Body of pancreas (tissue), 4 donors: Measurements from ENCODE around the gene CLEC2D. TPM values are rescaled to one million over a fixed set of nuclear protein-coding genes. Genes with fewer than 3 reads are reported as not detected.
"Not testable (repeated sequence)": the region's sequence is repeated elsewhere in the genome, so short reads cannot be mapped to it uniquely, and the experiment has no call there.

Experiments
- ATAC-seq: fragments of 150-250 bp; one replicate; pipeline ENCODE4 v1.9.1; 2016
- DNase-seq, 4 donors: peaks; one replicate each; pipeline ENCODE4 v3.0.0-alpha.2; 2019
- H3K27ac ChIP-seq, 4 donors: fragments of 200-600 bp; sonication (generic); 1 replicate in 3 of 4; 2 replicates in 1 of 4; pipeline versions ENCODE4 v1.5.1 to v1.6.1; 2016 to 2019; ENCODE audit warnings: mild to moderate bottlenecking in 1 of 4, mixed read lengths in 1 of 4, moderate library complexity in 1 of 4
- H3K27me3 ChIP-seq, 2 donors: fragments of 200-600 bp; sonication (generic); one replicate each; pipeline ENCODE4 v1.6.0; 2016; ENCODE audit warnings: mild to moderate bottlenecking in 1 of 2
- H3K36me3 ChIP-seq, 2 donors: fragments of 200-600 bp; sonication (generic); replicated peaks in 1 of 2; 2 replicates each; pipeline ENCODE4 v1.5.1; 2016; ENCODE audit warnings: low read depth in 2 of 2; ENCODE audit not compliant: insufficient read depth in 1 of 2
- H3K4me1 ChIP-seq: fragments of 200-600 bp; sonication (generic); one replicate; pipeline ENCODE4 v1.6.0; 2016
- H3K4me3 ChIP-seq, 2 donors: fragments of 200-600 bp; sonication (generic); 1 replicate in 1 of 2; 2 replicates in 1 of 2; pipeline ENCODE4 v1.5.1; 2016 to 2019
- H3K9me3 ChIP-seq, 3 donors: fragments of 200-600 bp; sonication (generic); 1 replicate in 2 of 3; 2 replicates in 1 of 3; pipeline ENCODE4 v1.5.1; 2016
- CTCF ChIP-seq, 7 experiments: fragments of 450-650 bp in 4 of 7; fragments of 200-600 bp in 3 of 7; sonication (generic) in 3 of 7; IDR thresholded peaks; one replicate each; pipeline ENCODE4 v1.5.1; 2016 to 2019; ENCODE audit warnings: antibody characterized with exemption in 7 of 7
- POLR2A ChIP-seq, 3 donors: fragments of 450-650 bp; IDR thresholded peaks; one replicate each; pipeline ENCODE4 v1.6.1; 2016; ENCODE audit warnings: antibody characterized with exemption in 3 of 3, mild to moderate bottlenecking in 2 of 3
- WGBS, 2 donors: methylation state at CpG; one replicate each; pipeline ENCODE4 v1.1.5; 2017; 5-methylcytosine and 5-hydroxymethylcytosine counted together
- intact Hi-C: fragments of 100-400 bp; cut with DNase I; formaldehyde crosslinking; loops from one replicate; pipeline ENCODE4 v1.15.1; 2023
- total RNA-seq, 2 donors: library from RNA; depleted of rRNA; stranded (reverse); fragments of >200 nt; gene quantifications; one replicate each; pipeline ENCODE4 v1.1.0, GENCODE V29; 2016

The CLEC2D gene
- total RNA-seq, 2 donors from 2014 or later, result 5.3 to 7.5 TPM

DNA sequence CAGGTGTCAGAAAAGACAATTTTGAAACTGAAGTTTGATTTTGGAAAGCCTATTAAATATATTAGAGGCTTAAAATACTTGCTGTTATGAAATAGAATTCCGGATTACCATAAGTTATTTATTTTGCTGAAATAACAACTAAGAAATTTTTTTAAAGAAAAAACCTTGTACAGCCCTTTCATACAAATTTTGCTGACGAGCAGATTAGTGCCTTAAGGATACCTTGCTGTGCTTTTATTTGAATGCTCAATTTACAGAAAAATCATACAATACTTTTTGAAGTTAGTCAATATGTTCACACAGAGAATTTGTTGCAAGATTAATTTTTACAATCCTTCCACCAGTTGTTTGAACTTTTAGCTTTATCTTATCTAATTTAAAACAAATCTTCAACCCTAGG lies 29.5 kb upstream of the CLEC2D start:
- Histone ChIP-seq H3K9me3 (no peaks in the 10 kb centered on the region), H3K27me3 (no peaks in the 10 kb centered on the region), H3K4me3 (no peak overlapping the region), H3K4me1 (no peaks in the 10 kb centered on the region), H3K36me3 (no peaks in the 10 kb centered on the region), H3K27ac (no peak overlapping the region)
- ATAC-seq, result no peak
- intact Hi-C loops, result no loop called here
- DNase-seq, result no peak
- TF ChIP-seq POLR2A (IDR thresholded peaks at IDR 0.05), result no peak
- TF ChIP-seq CTCF (IDR thresholded peaks at IDR 0.05), result no peak
- 84 to 87% methylated on average over 2 of the region's 2 CpGs for WGBS, 2 donors

GRCh38 chr12:9642606-9643265 lies 26.8 kb upstream of the CLEC2D start:
- 77 to 92% methylated on average over 13 to 15 of the region's 15 CpGs for WGBS, 2 donors
- Histone ChIP-seq H3K36me3 (no peaks in the 10 kb centered on the region), H3K9me3 (no peaks in the 10 kb centered on the region), H3K4me3 (no peak overlapping the region), H3K4me1 (no peaks in the 10 kb centered on the region), H3K27ac (no peak overlapping the region), H3K27me3 (no peaks in the 10 kb centered on the region)
- no peak for TF ChIP-seq CTCF (IDR thresholded peaks at IDR 0.05)
- no peak for TF ChIP-seq POLR2A (IDR thresholded peaks at IDR 0.05)
- intact Hi-C loops, result no loop called here
- no peak for ATAC-seq
- DNase-seq, result no peak

DNA sequence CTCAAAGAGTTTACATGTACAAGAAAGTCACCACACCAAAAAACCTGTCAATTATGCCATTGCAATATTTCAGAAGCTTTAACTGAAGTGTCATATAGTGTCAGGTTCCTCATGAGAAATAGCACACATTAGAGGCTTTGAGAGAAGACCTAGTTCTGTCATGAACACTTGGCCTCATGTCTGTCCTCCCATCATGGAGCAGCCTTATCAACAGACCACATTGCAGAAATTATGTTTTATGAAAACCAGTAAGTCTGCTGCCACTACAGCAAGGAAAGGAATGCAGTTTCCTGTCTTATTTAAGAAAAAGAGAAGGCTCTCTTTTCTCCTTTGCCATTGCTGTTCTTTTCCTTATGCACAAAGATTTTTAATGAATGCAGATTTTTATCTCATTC lies 26.2 kb upstream of the CLEC2D start:
- Histone ChIP-seq H3K27me3 (no peaks in the 10 kb centered on the region), H3K36me3 (no peaks in the 10 kb centered on the region), H3K9me3 (no peaks in the 10 kb centered on the region), H3K4me3 (no peak overlapping the region), H3K4me1 (no peaks in the 10 kb centered on the region), H3K27ac (no peak overlapping the region)
- ATAC-seq (no peak), DNase-seq (no peak)
- intact Hi-C loops, result no loop called here
- TF ChIP-seq POLR2A (IDR thresholded peaks at IDR 0.05), result no peak
- TF ChIP-seq CTCF (IDR thresholded peaks at IDR 0.05), result no peak

- H3K9me3 ChIP-seq, intact Hi-C loops, H3K27me3 ChIP-seq, DNase-seq, H3K36me3 ChIP-seq, H3K4me3 ChIP-seq, H3K27ac ChIP-seq, ATAC-seq: not testable (repeated sequence)
- H3K4me1 ChIP-seq, result peaks cover 12% of the 10 kb centered on the region
- WGBS, 2 donors, result 75 to 80% methylated on average over 1 of the region's 1 CpG
These were observed 24.4 kb upstream of the CLEC2D start for GRCh38 chr12:9644985-9645551.

GRCh38 chr12:9646794-9647781 lies 22.4 kb upstream of the CLEC2D start:
- H3K27ac ChIP-seq, result peak overlapping the region; percentile 40 to 91 (median 84)
- intact Hi-C loops, result no loop called here
- H3K9me3 ChIP-seq, result no peaks in the 10 kb centered on the region
- peaks cover 12% of the 10 kb centered on the region for H3K4me1 ChIP-seq
- H3K36me3 ChIP-seq, result no peaks in the 10 kb centered on the region
- TF ChIP-seq CTCF (IDR thresholded peaks at IDR 0.05) (no peak), POLR2A (IDR thresholded peaks at IDR 0.05) (no peak)
- ATAC-seq, result peak; percentile 1
- peak overlapping the region in 1 of 2 donors; percentile 65 for H3K4me3 ChIP-seq
- 34 to 38% methylated on average over 13 of the region's 13 CpGs for WGBS, 2 donors
- H3K27me3 ChIP-seq, result no peaks in the 10 kb centered on the region
- DNase-seq, result no peak
